Astrocyte (in vitro differentiated cells and primary cell): ENCODE measurements around the gene UNKL. TPM values are rescaled to one million over a fixed set of nuclear protein-coding genes. Genes with fewer than 3 reads are reported as not detected.

ENCODE experiments used
- DNase-seq: peaks from one replicate; pipeline ENCODE4 v3.0.0-alpha.2; 2010; ENCODE audit warnings: low read depth
- FAIRE-seq: peaks from 2 replicates; lab custom pipeline; 2011; peaks lifted over from hg19 to GRCh38; lab: Jason Lieb, UNC
- H2AFZ ChIP-seq: 2 replicates; pipeline ENCODE4 v1.6.0; 2012; ENCODE audit warnings: low read depth, low read length, inconsistent platforms
- H3K27ac ChIP-seq: 2 replicates; pipeline ENCODE4 v1.5.1; 2011; ENCODE audit warnings: low read depth, low read length, inconsistent platforms
- H3K27me3 ChIP-seq: 2 replicates; pipeline ENCODE4 v1.6.0; 2011; ENCODE audit warnings: low read length, inconsistent platforms; ENCODE audit not compliant: insufficient read depth
- H3K36me3 ChIP-seq: 2 replicates; pipeline ENCODE4 v1.5.1; 2011; ENCODE audit warnings: low read length, inconsistent platforms; ENCODE audit not compliant: insufficient read depth
- H3K4me1 ChIP-seq: 2 replicates; pipeline ENCODE4 v1.5.1; 2011; ENCODE audit warnings: low read length, inconsistent platforms; ENCODE audit not compliant: insufficient read depth
- H3K4me2 ChIP-seq: 2 replicates; pipeline ENCODE4 v1.6.0; 2012; ENCODE audit warnings: low read length, inconsistent platforms
- H3K4me3 ChIP-seq: 2 replicates; pipeline ENCODE4 v1.5.1; 2011; ENCODE audit warnings: low read depth, mild to moderate bottlenecking, low read length, inconsistent platforms; ENCODE audit not compliant: insufficient read depth
- H3K79me2 ChIP-seq: 2 replicates; pipeline ENCODE4 v1.6.0; 2012; ENCODE audit warnings: mild to moderate bottlenecking, low read length, inconsistent platforms; ENCODE audit not compliant: insufficient read depth
- H3K9ac ChIP-seq: 2 replicates; pipeline ENCODE4 v1.6.0; 2012; ENCODE audit warnings: mild to moderate bottlenecking, low read length, inconsistent platforms
- H3K9me3 ChIP-seq: 2 replicates; pipeline ENCODE4 v1.5.1; 2012; ENCODE audit warnings: low read depth, mild to moderate bottlenecking, low read length, inconsistent platforms; ENCODE audit not compliant: insufficient read depth
- H4K20me1 ChIP-seq: 2 replicates; pipeline ENCODE4 v1.6.0; 2012; ENCODE audit warnings: low read length, inconsistent platforms; ENCODE audit not compliant: insufficient read depth
- H3K27ac Mint-ChIP-seq: one replicate; pipeline ENCODE4 v1.8.0; 2021; ENCODE audit warnings: mild to moderate bottlenecking, mixed read lengths; ENCODE audit not compliant: unreplicated experiment
- H3K27me3 Mint-ChIP-seq: one replicate; pipeline ENCODE4 v1.8.0; 2021; ENCODE audit warnings: low read depth, mixed read lengths; ENCODE audit not compliant: unreplicated experiment
- H3K36me3 Mint-ChIP-seq: one replicate; pipeline ENCODE4 v1.8.0; 2021; ENCODE audit warnings: low read depth, mixed read lengths; ENCODE audit not compliant: unreplicated experiment
- H3K4me1 Mint-ChIP-seq: one replicate; pipeline ENCODE4 v1.8.0; 2021; ENCODE audit warnings: low read depth, mixed read lengths; ENCODE audit not compliant: unreplicated experiment
- H3K4me3 Mint-ChIP-seq: one replicate; pipeline ENCODE4 v1.8.0; 2021; ENCODE audit warnings: mild to moderate bottlenecking, moderate library complexity, mixed read lengths; ENCODE audit not compliant: unreplicated experiment
- H3K9me3 Mint-ChIP-seq: one replicate; pipeline ENCODE4 v1.8.0; 2021; ENCODE audit warnings: mild to moderate bottlenecking, mixed read lengths; ENCODE audit not compliant: unreplicated experiment
- CTCF ChIP-seq: IDR thresholded peaks from 2 replicates; pipeline ENCODE4 v1.5.1; 2011; ENCODE audit warnings: low read depth, mild to moderate bottlenecking, inconsistent platforms, low read length, moderate library complexity; ENCODE audit not compliant: insufficient read depth
- EZH2 ChIP-seq: IDR thresholded peaks from 2 replicates; pipeline ENCODE4 v1.6.1; 2012; ENCODE audit warnings: mild to moderate bottlenecking, low read length, inconsistent platforms; ENCODE audit not compliant: insufficient read depth
- total RNA-seq: library from RNA; stranded (reverse); gene quantifications from 2 replicates; pipeline ENCODE4 v1.2.1, GENCODE V29; 2021

Gene UNKL
- total RNA-seq, 1 donor from 2014 or later, result 10.7 TPM

- no peak overlapping the region for H3K4me2 ChIP-seq
- H4K20me1 ChIP-seq, result peaks cover 55% of the 10 kb centered on the region
- TF ChIP-seq CTCF (no peak), EZH2 (no peak)
- Mint-ChIP-seq H3K4me3 (no peak overlapping the region), H3K4me1 (no peaks in the 10 kb centered on the region), H3K27ac (no peak overlapping the region), H3K27me3 (no peaks in the 10 kb centered on the region), H3K9me3 (peaks cover 3% of the 10 kb centered on the region), H3K36me3 (peaks cover 3% of the 10 kb centered on the region)
- no peak overlapping the region for H3K4me3 ChIP-seq
- peaks cover 19% of the 10 kb centered on the region for H3K36me3 ChIP-seq
- no peak overlapping the region for H3K9ac ChIP-seq
- no peaks in the 10 kb centered on the region for H3K27me3 ChIP-seq
- DNase-seq (no peak), FAIRE-seq (no peak)
- no peak overlapping the region for H3K27ac ChIP-seq
- no peak overlapping the region for H2AFZ ChIP-seq
- H3K79me2 ChIP-seq, result peaks cover 15% of the 10 kb centered on the region
- H3K9me3 ChIP-seq, result no peaks in the 10 kb centered on the region
- H3K4me1 ChIP-seq, result no peaks in the 10 kb centered on the region
These were observed 90.9 kb downstream of the UNKL start for GRCh38 chr16:1323296-1324239.

GRCh38 chr16:1322407-1322806 is 92.1 kb downstream of the UNKL start:
- Histone ChIP-seq H3K4me2 (no peak overlapping the region), H4K20me1 (peaks cover 66% of the 10 kb centered on the region), H3K9me3 (no peaks in the 10 kb centered on the region), H3K79me2 (peaks cover 26% of the 10 kb centered on the region), H3K36me3 (peaks cover 30% of the 10 kb centered on the region), H3K4me1 (no peaks in the 10 kb centered on the region), H3K27me3 (no peaks in the 10 kb centered on the region), H3K4me3 (no peak overlapping the region), H3K27ac (no peak overlapping the region), H3K9ac (no peak overlapping the region), H2AFZ (no peak overlapping the region)
- Mint-ChIP-seq H3K4me3 (no peak overlapping the region), H3K9me3 (peaks cover 3% of the 10 kb centered on the region), H3K27ac (no peak overlapping the region), H3K36me3 (peaks cover 5% of the 10 kb centered on the region), H3K4me1 (no peaks in the 10 kb centered on the region), H3K27me3 (no peaks in the 10 kb centered on the region)
- DNase-seq, result no peak
- no peak for FAIRE-seq
- TF ChIP-seq EZH2 (no peak), CTCF (no peak)
